OCI-LY3 (cell line): ENCODE results near the gene VAV1.

Experiments used
- CTCF ChIP-seq: fragments of 200-600, 300-600 bp; sonication (generic); IDR thresholded peaks from 2 replicates; pipeline ENCODE4 v1.5.1; 2014; ENCODE audit warnings: antibody characterized with exemption, low read length, low read depth
- EZH2phosphoT487 ChIP-seq: fragments of 200-600 bp; shearing (Covaris generic); IDR thresholded peaks from 2 replicates; pipeline ENCODE4 v1.6.1; 2018; ENCODE audit warnings: antibody characterized with exemption, mixed run types, low read depth

GRCh38 chr19:6754136-6754535, 18.4 kb upstream of the VAV1 start:
- TF ChIP-seq EZH2phosphoT487 (no peak), CTCF (no peak)
